ENCODE measurements around the gene ADARB2.

ADARB2 gene

GRCh38 chr10:1575481-1576244 lies 161.7 kb downstream of the ADARB2 start:
- Histone ChIP-seq H3K9me3 (no peaks in the 10 kb centered on the region), H3K4me3 (ENCODE audit: low read depth, low read length) (no peak overlapping the region), H3K27me3 (no peaks in the 10 kb centered on the region), H3K4me1 (no peaks in the 10 kb centered on the region), H3K36me3 (no peaks in the 10 kb centered on the region)
- DNase-seq = no peak
- TF ChIP-seq CTCF (IDR thresholded peaks at IDR 0.05; ENCODE audit: low read depth, low read length) = no peak

GRCh38 chr10:1574719-1575118 lies 162.6 kb downstream of the ADARB2 start:
- Histone ChIP-seq H3K4me1 (no peaks in the 10 kb centered on the region), H3K9me3 (no peaks in the 10 kb centered on the region), H3K4me3 (ENCODE audit: low read depth, low read length) (no peak overlapping the region), H3K36me3 (no peaks in the 10 kb centered on the region), H3K27me3 (no peaks in the 10 kb centered on the region)
- DNase-seq = no peak
- no peak for TF ChIP-seq CTCF (IDR thresholded peaks at IDR 0.05; ENCODE audit: low read depth, low read length)

GRCh38 chr10:1573981-1574380 lies 163.3 kb downstream of the ADARB2 start:
- H3K27me3 ChIP-seq = no peaks in the 10 kb centered on the region
- no peaks in the 10 kb centered on the region for H3K4me1 ChIP-seq
- no peaks in the 10 kb centered on the region for H3K36me3 ChIP-seq
- no peak for DNase-seq
- no peak overlapping the region for H3K4me3 ChIP-seq (ENCODE audit: low read depth, low read length)
- H3K9me3 ChIP-seq = no peaks in the 10 kb centered on the region
- TF ChIP-seq CTCF (IDR thresholded peaks at IDR 0.05; ENCODE audit: low read depth, low read length) = no peak

- Histone ChIP-seq H3K9me3 (no peaks in the 10 kb centered on the region), H3K36me3 (no peaks in the 10 kb centered on the region), H3K27me3 (no peaks in the 10 kb centered on the region), H3K4me1 (no peaks in the 10 kb centered on the region), H3K4me3 (ENCODE audit: low read depth, low read length) (no peak overlapping the region)
- TF ChIP-seq CTCF (IDR thresholded peaks at IDR 0.05; ENCODE audit: low read depth, low read length) = no peak
- DNase-seq = no peak
These were observed 163.9 kb downstream of the ADARB2 start for GRCh38 chr10:1573334-1573969.

- Histone ChIP-seq H3K27me3 (no peaks in the 10 kb centered on the region), H3K36me3 (no peaks in the 10 kb centered on the region), H3K4me1 (no peaks in the 10 kb centered on the region), H3K9me3 (no peaks in the 10 kb centered on the region), H3K4me3 (ENCODE audit: low read depth, low read length) (no peak overlapping the region)
- TF ChIP-seq CTCF (IDR thresholded peaks at IDR 0.05; ENCODE audit: low read depth, low read length) = no peak
- no peak for DNase-seq
These were observed 164.6 kb downstream of the ADARB2 start for GRCh38 chr10:1572519-1573333.

Measured in BE2C (cell line).